Testis (tissue), 2 donors: ENCODE measurements around the gene TPO.

ENCODE experiments used
- POLR2A ChIP-seq: fragments of 450-650 bp; IDR thresholded peaks from one replicate; pipeline ENCODE4 v1.6.1; 2017; ENCODE audit warnings: antibody characterized with exemption, mild to moderate bottlenecking, moderate library complexity
- TF ChIP-seq, protein P1 (sequence below), 3 experiments: fragments of 450-650 bp in 2 of 3; fragments of 200-600 bp in 1 of 3; sonication (generic) in 1 of 3; IDR thresholded peaks; one replicate each; pipeline ENCODE4 v1.5.1; 2016 to 2019; ENCODE audit warnings: antibody characterized with exemption in 3 of 3, mild to moderate bottlenecking in 2 of 3, moderate library complexity in 1 of 3

GRCh38 chr2:1489486-1489885 is 76.2 kb downstream of the TPO start:
- TF ChIP-seq, protein P1, sequence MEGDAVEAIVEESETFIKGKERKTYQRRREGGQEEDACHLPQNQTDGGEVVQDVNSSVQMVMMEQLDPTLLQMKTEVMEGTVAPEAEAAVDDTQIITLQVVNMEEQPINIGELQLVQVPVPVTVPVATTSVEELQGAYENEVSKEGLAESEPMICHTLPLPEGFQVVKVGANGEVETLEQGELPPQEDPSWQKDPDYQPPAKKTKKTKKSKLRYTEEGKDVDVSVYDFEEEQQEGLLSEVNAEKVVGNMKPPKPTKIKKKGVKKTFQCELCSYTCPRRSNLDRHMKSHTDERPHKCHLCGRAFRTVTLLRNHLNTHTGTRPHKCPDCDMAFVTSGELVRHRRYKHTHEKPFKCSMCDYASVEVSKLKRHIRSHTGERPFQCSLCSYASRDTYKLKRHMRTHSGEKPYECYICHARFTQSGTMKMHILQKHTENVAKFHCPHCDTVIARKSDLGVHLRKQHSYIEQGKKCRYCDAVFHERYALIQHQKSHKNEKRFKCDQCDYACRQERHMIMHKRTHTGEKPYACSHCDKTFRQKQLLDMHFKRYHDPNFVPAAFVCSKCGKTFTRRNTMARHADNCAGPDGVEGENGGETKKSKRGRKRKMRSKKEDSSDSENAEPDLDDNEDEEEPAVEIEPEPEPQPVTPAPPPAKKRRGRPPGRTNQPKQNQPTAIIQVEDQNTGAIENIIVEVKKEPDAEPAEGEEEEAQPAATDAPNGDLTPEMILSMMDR (IDR thresholded peaks at IDR 0.05): no peak
- no peak for TF ChIP-seq POLR2A
